ENCODE results near the gene SEMA3D. TPM values are rescaled to one million over a fixed set of nuclear protein-coding genes. Genes with fewer than 3 reads are reported as not detected.

SEMA3D gene
- total and polyA plus RNA-seq, 2 experiments from 2014 or later: 1.5 to 7.2 TPM

GRCh38 chr7:85062651-85063050 is 124.2 kb downstream of the SEMA3D start:
- H4K20me1 ChIP-seq (replicated peaks; ENCODE audit: insufficient read depth): no peaks in the 10 kb centered on the region
- no peak overlapping the region for H3K27ac Mint-ChIP-seq
- H3K79me2 ChIP-seq (replicated peaks; ENCODE audit: insufficient read depth): no peaks in the 10 kb centered on the region
- H3K9me2 ChIP-seq (ENCODE audit: insufficient read depth): no peaks in the 10 kb centered on the region
- H3K4me3 Mint-ChIP-seq: no peak overlapping the region
- H3K4me2 ChIP-seq: no peak overlapping the region
- DNase-seq (ENCODE audit: low spot score): no peak
- H3K27ac ChIP-seq (ENCODE audit: low read depth): no peak overlapping the region
- H3K36me3 ChIP-seq (ENCODE audit: insufficient read depth): no peaks in the 10 kb centered on the region
- no peak for ATAC-seq
- H3K4me3 ChIP-seq: no peak overlapping the region
- H3K27me3 Mint-ChIP-seq (ENCODE audit: insufficient read depth, low read depth, poor library complexity): no peaks in the 10 kb centered on the region
- H3F3A ChIP-seq (replicated peaks; ENCODE audit: low read depth): no peaks in the 10 kb centered on the region
- peaks cover 6% of the 10 kb centered on the region; the same call in 2 of the 3 replicates for H3K4me1 Mint-ChIP-seq
- TF ChIP-seq JUNB (IDR thresholded peaks at IDR 0.05; ENCODE audit: unreplicated experiment) (no peak), STAT1 (IDR thresholded peaks at IDR 0.05; ENCODE audit: unreplicated experiment) (no peak), CREB1 (CRISPR knock-in tag; IDR thresholded peaks at IDR 0.05; ENCODE audit: low read depth) (no peak), ZNF114 (CRISPR knock-in tag; IDR thresholded peaks at IDR 0.05) (no peak), NANOG (IDR thresholded peaks at IDR 0.05; ENCODE audit: borderline replicate concordance) (no peak), ETS1 (IDR thresholded peaks at IDR 0.05) (no peak), ZNF462 (CRISPR knock-in tag; IDR thresholded peaks at IDR 0.05) (no peak)
- no peaks in the 10 kb centered on the region for H3K36me3 Mint-ChIP-seq (ENCODE audit: low read depth)
- H2AFZ ChIP-seq: no peak overlapping the region
- H3K27me3 ChIP-seq (ENCODE audit: insufficient read depth): no peaks in the 10 kb centered on the region
- H3K9me3 Mint-ChIP-seq: no peaks in the 10 kb centered on the region
- H3K4me1 ChIP-seq (ENCODE audit: insufficient read depth): peaks cover 4% of the 10 kb centered on the region; the same call in 1 of the 2 replicates

Measured in GM23338 (cell line).